Esophagus squamous epithelium (tissue), 5 donors: ENCODE data around the gene FFAR3. TPM values are rescaled to one million over a fixed set of nuclear protein-coding genes. Genes with fewer than 3 reads are reported as not detected.
A peak's percentile ranks its signal among the peaks of the same experiment; 100 is the strongest.

Experiments
- DNase-seq: peaks from one replicate; lab custom pipeline; 2025; lab: John Stamatoyannopoulos, UW
- H3K27ac ChIP-seq, 4 donors: fragments of 200-600 bp; sonication (generic); one replicate each; pipeline ENCODE4 v1.5.1; 2016 to 2019; ENCODE audit warnings: mild to moderate bottlenecking in 1 of 4
- H3K27me3 ChIP-seq, 4 donors: fragments of 200-600 bp; sonication (generic); 1 replicate in 3 of 4; 2 replicates in 1 of 4; pipeline versions ENCODE4 v1.5.1 to v1.6.0; 2017 to 2021; ENCODE audit warnings: antibody characterized with exemption in 1 of 4
- H3K36me3 ChIP-seq, 3 donors: fragments of 200-600 bp; sonication (generic); one replicate each; pipeline ENCODE4 v1.5.1; 2016 to 2019
- H3K4me1 ChIP-seq, 3 donors: fragments of 200-600 bp; sonication (generic); one replicate each; pipeline ENCODE4 v1.5.1; 2017 to 2019
- H3K4me3 ChIP-seq, 4 donors: fragments of 200-600 bp; sonication (generic); 1 replicate in 3 of 4; 2 replicates in 1 of 4; pipeline ENCODE4 v1.5.1; 2016 to 2019; ENCODE audit warnings: mild to moderate bottlenecking in 2 of 4, moderate library complexity in 1 of 4
- H3K9me3 ChIP-seq, 3 donors: fragments of 200-600 bp; sonication (generic); one replicate each; pipeline ENCODE4 v1.5.1; 2016 to 2019
- CTCF ChIP-seq, 6 experiments: fragments of 450-650 bp in 4 of 6; fragments of 200-600 bp in 2 of 6; sonication (generic) in 2 of 6; IDR thresholded peaks; one replicate each; pipeline ENCODE4 v1.5.1; 2016 to 2019; ENCODE audit warnings: antibody characterized with exemption in 6 of 6, mild to moderate bottlenecking in 4 of 6, moderate library complexity in 4 of 6
- POLR2A ChIP-seq, 4 donors: fragments of 450-650 bp; IDR thresholded peaks; one replicate each; pipeline ENCODE4 v1.6.1; 2017; ENCODE audit warnings: antibody characterized with exemption in 4 of 4, mild to moderate bottlenecking in 4 of 4, moderate library complexity in 3 of 4
- WGBS, 2 donors: methylation state at CpG; one replicate each; pipeline ENCODE4 v1.1.5; 2018; 5-methylcytosine and 5-hydroxymethylcytosine counted together
- intact Hi-C: fragments of 100-400 bp; cut with DNase I; formaldehyde crosslinking; loops from one replicate; pipeline ENCODE4 v1.15.0; 2022
- total RNA-seq, 4 donors: library from RNA; depleted of rRNA; stranded (reverse); fragments of >200 nt; gene quantifications; one replicate each; pipeline ENCODE4 v1.1.0, GENCODE V29; 2016
- donor health status: DM: yes; HTN: yes; CAD: no.

The FFAR3 gene
- total RNA-seq, 4 donors from 2014 or later, result not detected

- Histone ChIP-seq H3K9me3 (peaks cover 0 to 8% (median 0%) of the 10 kb centered on the region in 3 donors), H3K4me1 (peaks cover 2 to 22% (median 5%) of the 10 kb centered on the region in 3 donors), H3K27ac (no peak overlapping the region), H3K36me3 (no peaks in the 10 kb centered on the region), H3K27me3 (peaks cover 0 to 11% (median 0%) of the 10 kb centered on the region in 4 donors), H3K4me3 (no peak overlapping the region)
- intact Hi-C loops, result no loop called here
- no peak for DNase-seq
- WGBS, 2 donors, result 54 to 59% methylated on average over 9 to 12 of the region's 12 CpGs
- TF ChIP-seq POLR2A (IDR thresholded peaks at IDR 0.05) (no peak), CTCF (IDR thresholded peaks at IDR 0.05) (no peak)
Measured at GRCh38 chr19:35320065-35320713, 38.1 kb upstream of the FFAR3 start.

GRCh38 chr19:35321291-35321690 lies 37.0 kb upstream of the FFAR3 start:
- H3K4me1 ChIP-seq, result peaks cover 2 to 22% (median 5%) of the 10 kb centered on the region in 3 donors
- intact Hi-C loops, result no loop called here
- no peak overlapping the region for H3K4me3 ChIP-seq
- WGBS, 2 donors, result 86 to 91% methylated on average over 2 of the region's 2 CpGs
- H3K27me3 ChIP-seq, result peaks cover 0 to 11% (median 0%) of the 10 kb centered on the region in 4 donors
- no peak for DNase-seq
- peaks cover 0 to 8% (median 0%) of the 10 kb centered on the region in 3 donors for H3K9me3 ChIP-seq
- H3K36me3 ChIP-seq, result no peaks in the 10 kb centered on the region
- no peak overlapping the region for H3K27ac ChIP-seq
- no peak for TF ChIP-seq CTCF (IDR thresholded peaks at IDR 0.05)
- no peak for TF ChIP-seq POLR2A (IDR thresholded peaks at IDR 0.05)

GRCh38 chr19:35322014-35322413 lies 36.2 kb upstream of the FFAR3 start:
- H3K4me1 ChIP-seq, result peaks cover 2 to 22% (median 5%) of the 10 kb centered on the region in 3 donors
- intact Hi-C loops, result no loop called here
- no peaks in the 10 kb centered on the region for H3K36me3 ChIP-seq
- WGBS, 2 donors, result 93 to 94% methylated on average over 9 of the region's 9 CpGs
- peaks cover 0 to 8% (median 0%) of the 10 kb centered on the region in 3 donors for H3K9me3 ChIP-seq
- peaks cover 0 to 18% (median 0%) of the 10 kb centered on the region in 4 donors for H3K27me3 ChIP-seq
- H3K4me3 ChIP-seq, result no peak overlapping the region
- no peak overlapping the region for H3K27ac ChIP-seq
- TF ChIP-seq CTCF (IDR thresholded peaks at IDR 0.05) (no peak), POLR2A (IDR thresholded peaks at IDR 0.05) (no peak)
- DNase-seq, result no peak

GRCh38 chr19:35327642-35328041 lies 30.6 kb upstream of the FFAR3 start:
- Histone ChIP-seq H3K27ac (no peak overlapping the region), H3K4me3 (no peak overlapping the region), H3K27me3 (peaks cover 0 to 58% (median 0%) of the 10 kb centered on the region in 4 donors), H3K36me3 (no peaks in the 10 kb centered on the region), H3K4me1 (no peaks in the 10 kb centered on the region), H3K9me3 (no peaks in the 10 kb centered on the region)
- 65 to 80% methylated on average over 4 of the region's 4 CpGs for WGBS, 2 donors
- intact Hi-C loops, result no loop called here
- TF ChIP-seq POLR2A (IDR thresholded peaks at IDR 0.05), result no peak
- no peak for TF ChIP-seq CTCF (IDR thresholded peaks at IDR 0.05)
- no peak for DNase-seq

- TF ChIP-seq POLR2A (IDR thresholded peaks at IDR 0.05), result peak in 1 of 4 donors; percentile 39
- TF ChIP-seq CTCF (IDR thresholded peaks at IDR 0.05), result no peak
- intact Hi-C loops, result no loop called here
- H3K27me3 ChIP-seq, result peaks cover 0 to 71% (median 0%) of the 10 kb centered on the region in 4 donors
Measured at GRCh38 chr19:35328851-35329285, 29.4 kb upstream of the FFAR3 start, which contains the start of gene CD22. CD22 (plus strand) TSS chr19:35329187; CDS start chr19:35332041, 2,854 bp downstream.

More at GRCh38 chr19:35328851-35329285, 29.4 kb upstream of the FFAR3 start, which contains the start of gene CD22:
- H3K9me3 ChIP-seq, result no peaks in the 10 kb centered on the region
- no peak for DNase-seq
- no peak within 1 kb of the TSS for H3K27ac ChIP-seq
- H3K4me3 ChIP-seq, result peak within 1 kb of the TSS in 1 of 4 donors; percentile 12
- H3K4me1 ChIP-seq, result no peaks in the 10 kb centered on the region
- no peaks in the 10 kb centered on the region for H3K36me3 ChIP-seq
- 59 to 82% methylated on average over 10 to 12 of the region's 12 CpGs for WGBS, 2 donors
